ENCODE measurements around the gene PHRF1. TPM values are rescaled to one million over a fixed set of nuclear protein-coding genes. Genes with fewer than 3 reads are reported as not detected.

Gene PHRF1
- total RNA-seq, 2 experiments from 2014 or later = 60.2 to 62.0 TPM

DNA sequence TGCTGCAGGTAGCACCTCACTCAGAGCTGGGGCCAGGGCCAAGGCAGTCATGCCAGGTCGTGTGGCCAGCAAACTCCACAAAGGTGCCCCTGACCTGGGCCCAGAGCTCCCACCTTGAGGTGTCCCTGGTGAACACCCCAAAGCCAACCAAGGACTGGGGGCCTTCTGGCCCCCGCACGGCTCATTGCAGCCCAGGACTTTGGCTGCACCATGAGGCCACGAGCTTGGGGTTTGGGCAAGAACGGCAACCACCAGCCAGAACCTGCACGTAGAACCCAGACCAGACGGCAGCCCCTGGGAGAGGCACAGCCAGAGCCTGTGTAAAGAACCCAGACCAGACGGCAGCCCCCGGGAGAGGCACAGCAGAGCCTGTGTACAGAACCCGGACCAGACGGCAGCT is 31.1 kb upstream of the PHRF1 start:
- ATAC-seq = no peak

DNA sequence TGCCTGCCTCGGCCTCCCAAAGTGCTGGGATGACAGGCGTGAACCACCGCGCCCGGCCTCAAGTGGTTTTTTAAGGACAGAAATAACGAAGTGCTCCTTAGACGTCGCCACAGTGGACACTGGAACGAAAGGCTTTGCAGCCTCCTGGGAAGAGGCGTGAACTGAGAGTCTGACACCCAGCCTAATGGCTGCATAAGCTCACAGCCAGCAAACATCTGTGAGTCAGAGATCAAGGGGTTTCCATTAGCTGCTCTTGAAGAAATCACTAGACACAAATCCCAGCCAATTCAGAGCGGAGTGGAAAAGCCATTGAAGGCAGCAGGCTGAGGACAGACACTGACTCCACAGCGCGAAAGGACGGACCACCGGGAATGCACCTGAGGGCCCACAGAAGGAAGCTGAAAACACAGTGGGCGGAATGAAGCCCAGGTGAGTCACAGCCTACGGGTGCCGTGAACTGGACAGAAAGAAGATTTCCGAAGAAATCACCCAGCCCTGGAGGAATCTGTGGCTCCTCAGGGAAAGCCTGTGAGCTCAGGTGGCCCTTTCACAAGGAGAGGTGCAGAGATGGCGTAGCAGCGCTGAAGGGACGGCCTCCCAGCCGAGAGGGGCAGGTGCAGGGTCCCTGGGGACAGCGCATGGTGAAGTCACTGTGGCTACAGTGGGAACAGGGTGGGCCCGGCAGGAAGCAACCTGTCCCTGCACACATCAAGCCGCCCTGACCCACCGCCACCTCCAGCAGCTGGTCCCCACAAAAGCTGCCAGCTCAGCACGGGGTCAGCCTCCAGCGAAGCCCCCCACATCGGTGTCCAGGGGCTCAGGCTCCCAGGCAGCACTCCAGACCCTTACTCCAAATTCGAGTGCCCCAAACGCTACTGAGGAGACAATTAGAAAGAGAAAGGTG is 27.3 kb upstream of the PHRF1 start:
- Mint-ChIP-seq H3K27me3 (no peaks in the 10 kb centered on the region), H3K27ac (no peak overlapping the region), H3K4me3 (no peak overlapping the region), H3K36me3 (no peaks in the 10 kb centered on the region), H3K4me1 (no peaks in the 10 kb centered on the region), H3K9me3 (ENCODE audit: low read depth) (no peaks in the 10 kb centered on the region)
- DNase-seq (no peak), ATAC-seq (no peak)
- CTCF ChIA-PET = interaction anchor here (2.4 kb wide), 1 partner anchor 13 kb away, joined by 5 read pairs; the partner anchor contains the start of gene HRAS

More for the DNA sequence above, 31.1 kb upstream of the PHRF1 start:
- no peak overlapping the region for H3K4me3 Mint-ChIP-seq
- CTCF ChIA-PET = interaction anchor here (0.7 to 0.9 kb wide), 3 partner anchors 10 to 64 kb away, joined by 3 read pairs; no protein-coding TSS in a partner anchor
- no peaks in the 10 kb centered on the region for H3K9me3 Mint-ChIP-seq (ENCODE audit: low read depth)
- no peak for DNase-seq
- no peaks in the 10 kb centered on the region for H3K4me1 Mint-ChIP-seq
- H3K27ac Mint-ChIP-seq = no peak overlapping the region
- no peaks in the 10 kb centered on the region for H3K27me3 Mint-ChIP-seq
- H3K36me3 Mint-ChIP-seq = no peaks in the 10 kb centered on the region

DNA sequence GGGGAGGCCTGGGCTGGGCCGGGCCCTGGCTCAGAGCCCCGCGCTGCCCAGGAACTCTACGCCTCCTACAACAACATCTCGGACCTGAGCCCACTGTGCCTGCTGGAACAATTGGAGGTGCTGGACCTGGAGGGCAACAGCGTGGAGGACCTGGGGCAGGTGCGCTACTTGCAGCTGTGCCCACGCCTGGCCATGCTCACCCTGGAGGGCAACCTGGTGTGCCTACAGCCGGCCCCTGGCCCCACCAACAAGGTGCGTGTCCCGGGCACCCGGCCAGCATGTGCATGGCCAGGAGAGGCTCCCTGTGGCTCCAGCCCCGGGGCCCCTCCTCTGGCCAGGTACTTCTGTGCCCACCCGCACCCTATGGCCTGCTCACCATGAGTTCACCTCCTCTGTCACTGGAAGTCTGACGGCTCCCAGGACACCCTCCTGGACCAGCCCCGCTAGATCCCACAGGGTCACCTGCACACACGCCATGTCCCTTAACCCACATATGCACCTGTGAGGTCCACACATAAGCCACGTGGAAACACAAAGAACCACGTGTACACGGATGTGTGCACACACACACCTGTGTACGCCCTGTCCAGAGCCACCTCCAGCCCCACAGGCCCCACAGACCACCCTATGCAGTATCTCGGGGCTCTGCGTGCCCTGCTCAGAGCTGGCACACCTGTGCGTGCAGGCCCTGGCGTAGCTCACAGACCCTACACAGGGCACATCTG is 26.1 kb upstream of the PHRF1 start:
- H3K36me3 Mint-ChIP-seq = no peaks in the 10 kb centered on the region
- no peak overlapping the region for H3K27ac Mint-ChIP-seq
- no peaks in the 10 kb centered on the region for H3K27me3 Mint-ChIP-seq
- CTCF ChIA-PET = interaction anchor here (8.3 kb wide), 1 partner anchor 174 kb away, joined by 150 read pairs; no protein-coding TSS in a partner anchor
- H3K4me3 Mint-ChIP-seq = no peak overlapping the region
- no peaks in the 10 kb centered on the region for H3K4me1 Mint-ChIP-seq
- DNase-seq = no peak
- H3K9me3 Mint-ChIP-seq (ENCODE audit: low read depth) = no peaks in the 10 kb centered on the region
- no peak for ATAC-seq

DNA sequence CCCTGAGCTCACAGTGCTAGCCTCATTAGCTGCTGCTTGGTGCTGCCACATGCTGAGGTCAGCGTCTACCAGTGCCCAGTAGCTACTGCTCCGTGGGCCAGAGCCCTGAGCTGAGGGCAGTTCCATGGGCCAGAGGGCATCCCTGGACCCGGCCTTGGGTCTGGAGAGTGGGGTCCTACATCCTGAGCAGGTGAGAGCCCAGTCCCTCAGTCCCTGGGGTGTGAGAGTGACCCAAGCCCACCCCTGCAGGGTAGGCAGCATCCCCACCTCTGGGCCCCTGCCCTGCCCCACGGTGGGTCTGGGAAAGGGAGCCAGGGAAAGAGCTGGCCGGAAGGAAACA is 25.6 kb upstream of the PHRF1 start:
- Mint-ChIP-seq H3K27me3 (no peaks in the 10 kb centered on the region), H3K36me3 (no peaks in the 10 kb centered on the region), H3K4me1 (no peaks in the 10 kb centered on the region), H3K9me3 (ENCODE audit: low read depth) (no peaks in the 10 kb centered on the region), H3K4me3 (no peak overlapping the region), H3K27ac (no peak overlapping the region)
- ATAC-seq (no peak), DNase-seq (no peak)
- CTCF ChIA-PET = interaction anchor here (1.2 to 8.3 kb wide), 2 partner anchors 15 to 173 kb away, joined by 3 to 150 read pairs; partner anchors contain the start of gene HRAS

DNA sequence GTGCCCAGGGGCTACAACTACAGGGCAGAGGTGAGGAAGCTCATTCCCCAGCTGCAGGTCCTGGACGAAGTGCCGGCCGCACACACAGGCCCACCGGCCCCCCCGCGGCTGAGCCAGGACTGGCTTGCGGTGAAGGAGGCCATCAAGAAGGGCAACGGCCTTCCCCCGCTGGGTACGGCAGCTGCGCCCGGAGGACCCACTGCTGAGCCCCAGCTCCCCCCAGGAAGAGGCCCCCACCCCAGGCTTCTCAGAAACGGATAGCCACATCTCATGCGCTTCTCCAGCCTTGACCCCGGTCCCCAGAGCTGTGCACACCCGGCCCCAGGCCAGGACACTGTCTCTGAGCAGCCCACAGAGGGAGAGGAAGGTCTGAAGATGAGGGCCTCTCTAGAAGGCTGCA is 25.1 kb upstream of the PHRF1 start:
- Mint-ChIP-seq H3K9me3 (ENCODE audit: low read depth) (no peaks in the 10 kb centered on the region), H3K4me1 (no peaks in the 10 kb centered on the region), H3K36me3 (no peaks in the 10 kb centered on the region), H3K27me3 (no peaks in the 10 kb centered on the region), H3K4me3 (no peak overlapping the region), H3K27ac (no peak overlapping the region)
- CTCF ChIA-PET = interaction anchor here (1.2 to 8.3 kb wide), 2 partner anchors 15 to 173 kb away, joined by 3 to 150 read pairs; partner anchors contain the start of gene HRAS
- ATAC-seq (no peak), DNase-seq (no peak)

DNA sequence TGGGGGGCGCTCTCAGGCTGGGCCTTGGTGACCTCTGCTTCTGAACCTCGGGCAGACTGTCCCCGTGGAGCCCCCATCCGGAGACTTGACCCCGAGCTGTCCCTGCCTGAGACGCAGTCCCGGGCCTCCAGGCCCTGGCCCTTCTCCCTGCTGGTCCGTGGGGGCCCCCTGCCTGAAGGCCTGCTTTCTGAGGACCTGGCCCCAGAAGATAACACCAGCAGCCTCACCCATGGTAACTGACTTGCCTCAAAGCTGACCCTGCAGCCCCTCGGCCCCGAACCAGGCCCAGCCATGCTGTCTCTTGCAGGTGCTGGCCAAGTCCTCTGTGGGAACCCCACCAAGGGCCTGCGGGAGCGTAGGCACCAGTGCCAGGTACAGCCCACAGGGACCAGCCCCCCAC is 24.7 kb upstream of the PHRF1 start:
- DNase-seq = no peak
- ATAC-seq = no peak
- Mint-ChIP-seq H3K36me3 (no peaks in the 10 kb centered on the region), H3K4me1 (peaks cover 1% of the 10 kb centered on the region), H3K4me3 (no peak overlapping the region), H3K9me3 (ENCODE audit: low read depth) (no peaks in the 10 kb centered on the region), H3K27me3 (peaks cover 4% of the 10 kb centered on the region), H3K27ac (no peak overlapping the region)
- CTCF ChIA-PET = interaction anchor here (1.2 to 8.3 kb wide), 2 partner anchors 16 to 172 kb away, joined by 3 to 150 read pairs; partner anchors contain the start of gene HRAS

DNA sequence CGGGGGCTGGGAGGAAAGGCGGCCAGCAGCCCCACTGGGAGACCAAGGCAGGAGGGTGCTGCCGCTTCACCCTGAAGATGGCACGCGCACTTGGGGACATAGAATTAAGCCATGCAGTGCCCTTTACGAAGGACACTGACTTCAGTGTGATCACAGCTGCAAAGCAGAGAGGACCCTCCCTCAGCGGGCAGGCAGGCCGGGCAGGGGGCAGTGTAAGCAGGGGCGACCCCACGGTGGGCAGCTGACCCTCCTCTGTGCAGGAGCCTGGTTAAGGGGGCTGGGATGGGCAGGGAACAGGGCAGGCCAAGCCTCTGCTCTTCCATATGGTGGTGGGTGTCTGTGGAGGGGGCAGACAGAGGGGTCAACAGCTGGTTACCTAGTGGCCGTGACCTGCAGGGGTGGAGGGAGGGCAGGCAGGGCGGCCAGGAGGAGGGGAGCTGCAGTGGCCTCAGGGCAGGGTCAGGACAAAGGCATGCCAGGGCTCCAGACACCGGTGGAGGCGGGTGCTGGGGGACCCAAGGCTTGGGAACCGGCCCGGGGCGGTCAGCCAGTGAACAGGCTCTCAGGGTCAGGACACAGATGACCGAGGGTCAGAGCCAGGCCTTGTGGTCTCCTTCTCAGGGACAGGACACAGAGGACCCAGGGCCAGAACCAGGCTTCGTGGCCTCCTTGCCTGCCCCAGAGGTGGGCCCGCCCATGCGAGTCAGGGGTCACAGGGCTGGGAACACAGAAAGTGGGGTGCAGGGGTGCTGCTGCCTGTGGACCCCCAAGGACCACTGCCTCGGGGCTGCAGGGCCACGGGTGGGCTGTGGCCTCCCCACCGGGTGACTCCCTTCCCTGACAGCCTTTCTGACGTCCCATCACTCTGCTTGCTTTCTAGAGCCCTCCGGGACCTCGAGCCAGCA is 22.9 kb upstream of the PHRF1 start:
- H3K4me3 Mint-ChIP-seq = no peak overlapping the region
- DNase-seq (no peak), ATAC-seq (no peak)
- H3K27me3 Mint-ChIP-seq = peaks cover 16% of the 10 kb centered on the region
- H3K27ac Mint-ChIP-seq = no peak overlapping the region
- H3K4me1 Mint-ChIP-seq = peaks cover 1% of the 10 kb centered on the region
- CTCF ChIA-PET = interaction anchor here (1.0 to 8.3 kb wide), 7 partner anchors 15 to 213 kb away, joined by 3 to 150 read pairs (median 7); partner anchors contain the start of genes DEAF1, PHRF1 and TMEM80
- H3K9me3 Mint-ChIP-seq (ENCODE audit: low read depth) = no peaks in the 10 kb centered on the region
- no peaks in the 10 kb centered on the region for H3K36me3 Mint-ChIP-seq

DNA sequence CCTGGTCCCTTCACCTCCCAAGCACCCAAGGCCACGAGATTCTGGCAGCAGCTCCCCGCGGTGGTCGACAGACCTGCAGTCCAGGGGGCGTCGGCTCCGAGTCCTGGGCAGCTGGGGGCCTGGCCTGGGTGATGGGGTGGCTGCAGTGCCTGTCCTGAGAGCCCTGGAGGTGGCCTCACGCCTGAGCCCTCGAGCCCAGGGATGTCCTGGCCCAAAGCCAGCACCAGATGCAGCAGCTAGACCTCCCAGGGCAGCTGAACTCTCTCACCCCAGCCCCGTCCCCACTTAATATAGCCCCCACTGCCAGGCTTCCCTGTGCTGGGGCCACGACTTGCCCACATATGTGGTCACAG is 22.3 kb upstream of the PHRF1 start:
- no peak overlapping the region for H3K27ac Mint-ChIP-seq
- no peak for DNase-seq

DNA sequence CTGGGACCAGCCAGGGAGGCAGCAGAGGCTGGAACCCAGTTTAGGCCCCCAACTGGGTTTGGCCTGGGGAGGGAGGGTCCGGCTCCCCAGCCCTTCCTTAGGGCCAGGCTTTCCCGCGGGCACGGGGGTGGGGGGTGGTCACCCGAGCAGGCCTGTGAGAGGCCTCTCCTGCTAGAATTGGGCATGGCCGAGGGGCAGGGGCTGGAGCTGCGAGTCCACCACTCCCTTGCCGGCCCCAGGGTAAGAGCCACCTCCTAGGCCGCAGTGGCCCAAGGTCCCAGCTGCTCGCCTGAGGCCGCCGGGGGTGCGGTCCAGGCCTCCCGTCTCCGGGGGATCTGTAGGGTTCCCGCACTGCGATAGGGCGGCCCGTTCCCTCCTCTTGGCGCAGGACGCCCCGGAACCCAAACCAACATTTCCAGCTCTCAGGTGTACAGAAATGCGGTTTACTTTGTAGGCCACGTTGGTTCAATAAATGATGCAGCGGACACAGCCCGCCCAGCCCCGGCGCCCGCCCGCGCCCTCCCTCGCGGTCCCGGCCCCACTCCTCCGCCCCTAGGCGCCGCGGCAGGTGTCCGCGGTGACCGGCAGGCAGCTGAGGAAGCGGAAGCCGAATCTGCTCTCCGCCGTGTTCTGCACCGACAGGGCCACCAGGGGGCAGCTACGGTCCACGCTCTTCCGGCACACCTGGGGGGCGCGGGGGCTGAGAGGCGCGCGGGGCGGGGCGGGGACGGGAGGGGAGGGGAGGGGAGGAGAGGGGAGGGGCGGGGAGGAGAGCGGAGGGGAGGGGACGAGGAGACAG is 21.6 kb upstream of the PHRF1 start:
- H3K9me3 Mint-ChIP-seq (ENCODE audit: low read depth) = no peaks in the 10 kb centered on the region

More for the DNA sequence above, 22.3 kb upstream of the PHRF1 start:
- CTCF ChIA-PET = interaction anchor here (1.0 to 8.3 kb wide), 11 partner anchors 14 to 212 kb away, joined by 3 to 150 read pairs (median 7); partner anchors contain the start of genes DEAF1, IRF7, PHRF1 and TMEM80
- ATAC-seq = no peak
- Mint-ChIP-seq H3K27me3 (peaks cover 17% of the 10 kb centered on the region), H3K4me1 (peaks cover 1% of the 10 kb centered on the region), H3K9me3 (ENCODE audit: low read depth) (no peaks in the 10 kb centered on the region), H3K4me3 (no peak overlapping the region), H3K36me3 (no peaks in the 10 kb centered on the region)

DNA sequence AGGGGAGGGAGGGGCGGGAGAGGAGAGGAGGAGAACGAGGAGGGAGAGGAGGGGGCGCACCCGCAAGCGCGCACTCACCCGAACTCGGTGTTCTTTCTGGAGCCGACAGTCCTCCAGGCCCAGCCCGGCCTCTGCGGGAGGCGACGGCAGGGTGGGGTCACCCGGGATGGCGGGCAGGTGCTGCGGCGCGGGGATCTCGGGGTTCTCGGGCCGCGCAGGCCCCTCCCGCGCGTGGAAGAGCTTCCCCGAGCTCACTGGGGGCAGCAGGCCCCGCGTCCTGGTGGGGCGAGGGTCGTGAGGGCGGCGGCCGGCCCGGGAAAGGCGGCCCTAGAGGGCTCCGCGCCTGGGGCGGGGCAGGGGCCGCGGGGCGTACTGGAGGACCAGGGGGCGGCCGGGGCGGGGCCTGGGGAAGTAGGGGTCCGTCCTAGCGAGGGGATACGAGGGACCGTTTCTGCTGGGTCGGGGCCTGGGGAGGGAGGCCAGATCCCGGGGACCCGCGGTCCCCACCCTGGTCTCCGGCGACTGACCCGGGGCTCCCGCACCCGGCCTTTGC is 21.0 kb upstream of the PHRF1 start:
- CTCF ChIA-PET = interaction anchor here (0.6 to 8.3 kb wide), 26 partner anchors 8 to 205 kb away, joined by 3 to 150 read pairs (median 4); partner anchors contain the start of genes DEAF1, HRAS, IRF7 and PHRF1
- Mint-ChIP-seq H3K36me3 (no peaks in the 10 kb centered on the region), H3K4me1 (peaks cover 6% of the 10 kb centered on the region), H3K4me3 (no peak overlapping the region), H3K27me3 (peaks cover 18% of the 10 kb centered on the region), H3K9me3 (ENCODE audit: low read depth) (no peaks in the 10 kb centered on the region), H3K27ac (no peak overlapping the region)
- ATAC-seq = peak; percentile 9
- DNase-seq = no peak

More for the DNA sequence above, 21.6 kb upstream of the PHRF1 start:
- peaks cover 18% of the 10 kb centered on the region for H3K27me3 Mint-ChIP-seq
- no peak overlapping the region for H3K27ac Mint-ChIP-seq
- H3K4me3 Mint-ChIP-seq = peak overlapping the region; percentile 9
- CTCF ChIA-PET = interaction anchor here (0.6 to 8.3 kb wide), 35 partner anchors 9 to 211 kb away, joined by 3 to 150 read pairs (median 4); partner anchors contain the start of genes DEAF1, HRAS, IRF7 and PHRF1
- H3K4me1 Mint-ChIP-seq = peaks cover 1% of the 10 kb centered on the region
- ATAC-seq (peak; percentile 83), DNase-seq (peak; percentile 82)
- no peaks in the 10 kb centered on the region for H3K36me3 Mint-ChIP-seq

DNA sequence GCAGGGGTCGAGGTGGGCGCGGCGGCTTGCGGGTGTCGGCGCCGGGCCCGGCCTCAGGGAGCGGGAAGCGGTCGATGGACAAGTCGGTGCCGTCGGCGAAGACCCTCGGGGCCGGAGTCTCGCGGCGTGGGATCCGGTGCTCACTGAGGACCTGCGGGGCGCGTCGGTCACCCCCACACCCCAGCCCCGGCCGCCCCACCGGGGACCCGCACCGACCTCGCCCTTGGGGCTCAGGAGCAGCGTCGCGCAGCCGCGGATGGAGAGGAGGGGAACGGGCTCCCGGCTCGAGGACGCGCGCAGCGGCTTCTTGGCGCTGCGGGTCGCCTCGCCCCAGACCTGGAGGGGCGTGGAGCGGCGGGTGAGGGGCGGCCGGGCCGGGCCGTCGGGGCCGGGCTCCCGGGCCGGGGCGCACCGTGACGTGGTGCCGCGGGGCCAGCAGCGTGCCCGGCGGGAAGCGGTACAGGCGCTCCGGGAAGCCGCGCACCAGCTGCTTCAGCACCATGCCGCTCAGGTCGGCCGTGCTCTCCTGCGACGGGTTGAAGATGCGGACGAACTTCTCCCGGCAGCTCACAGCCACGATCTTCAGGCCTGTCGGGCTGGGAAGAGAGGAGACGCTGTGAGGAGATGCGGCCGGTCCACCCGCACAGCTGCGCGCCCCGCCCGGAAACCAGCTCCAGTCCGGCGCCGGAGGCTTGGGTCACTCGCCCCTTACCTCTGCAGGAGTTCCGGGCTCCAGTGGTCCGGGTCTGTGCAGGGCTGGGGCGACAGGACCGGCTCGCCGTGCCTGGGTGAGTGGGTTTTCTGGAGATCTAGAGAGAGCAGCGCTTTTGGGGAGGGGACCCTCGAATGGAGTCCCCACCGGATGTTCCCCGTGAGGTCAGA is 20.2 kb upstream of the PHRF1 start:
- CTCF ChIA-PET = interaction anchor here (0.6 to 8.3 kb wide), 18 partner anchors 8 to 204 kb away, joined by 3 to 150 read pairs (median 6); partner anchors contain the start of genes DEAF1, HRAS, IRF7 and PHRF1
- Mint-ChIP-seq H3K27ac (no peak overlapping the region), H3K36me3 (no peaks in the 10 kb centered on the region), H3K27me3 (peaks cover 18% of the 10 kb centered on the region), H3K9me3 (ENCODE audit: low read depth) (no peaks in the 10 kb centered on the region), H3K4me1 (peaks cover 6% of the 10 kb centered on the region), H3K4me3 (no peak overlapping the region)
- DNase-seq (no peak), ATAC-seq (no peak)

Data from activated CD8-positive, alpha-beta memory T cell treated with anti-CD3 and anti-CD28 coated beads, Interleukin-2, amount 10 ng/mL, durations not matched to agents 7 days and 5 days (primary cell).